K562 (cell line): ENCODE data around the gene FGF2. TPM values are rescaled to one million over a fixed set of nuclear protein-coding genes. Genes with fewer than 3 reads are reported as not detected.
A peak's percentile ranks its signal among the peaks of the same experiment; 100 is the strongest.

ENCODE experiments used
- ATAC-seq: fragments of 200-7000 bp; cut with Tn5 transposase; 3 replicates; pipeline ENCODE4 v1.9.1; 2020; ENCODE audit warnings: moderate library complexity
- BruUV-seq: library from RNA; stranded (reverse); fragments of 400-500 nt; replicated peaks from 2 replicates; lab custom pipeline; 2021; lab: Mats Ljungman, UMichigan
- CTCF ChIA-PET: fragments of 300-600 bp; formaldehyde crosslinking; extraction: SDS; loops from one replicate; lab custom pipeline; 2021; ENCODE audit warnings: low intra/inter-chr PET ratio; lab: Yijun Ruan, JAX
- POLR2A ChIA-PET: fragments of 300-600, 350-650 bp; sonication (Branson Sonifier 250); formaldehyde crosslinking; extraction: SDS; loops from one replicate; lab custom pipeline; 2021; ENCODE audit warnings: antibody characterized with exemption, inconsistent platforms; lab: Yijun Ruan, JAX
- DNase-seq, 4 experiments: peaks; one replicate each; pipeline versions ENCODE4 v3.0.0 to v3.0.0-alpha.2; 2011 to 2018; ENCODE audit warnings: low spot score in 3 of 4, mixed read lengths in 3 of 4; ENCODE audit errors: extremely low read depth in 1 of 4
- FAIRE-seq: peaks from 2 replicates; lab custom pipeline; 2011; peaks lifted over from hg19 to GRCh38; lab: Jason Lieb, UNC
- H2AFZ ChIP-seq: 2 replicates; pipeline ENCODE4 v1.6.0; 2011; ENCODE audit warnings: low read depth, low read length, control low read depth, inconsistent platforms
- H3K27ac ChIP-seq: fragments of 200-600 bp; 3 replicates; pipeline ENCODE4 v1.8.0; 2011; ENCODE audit warnings: low read depth, mild to moderate bottlenecking, control low read depth, inconsistent platforms, low read length, moderate library complexity, mixed read lengths; ENCODE audit errors: extremely low read depth
- H3K27me3 ChIP-seq, 2 experiments: fragments of 300-600 bp in 1 of 2; 2 replicates in 1 of 2; 3 replicates in 1 of 2; pipeline versions ENCODE4 v1.6.0 to v1.8.0; 2011; ENCODE audit warnings: inconsistent platforms in 2 of 2, low read length in 2 of 2, mild to moderate bottlenecking in 1 of 2, mixed read lengths in 1 of 2, moderate library complexity in 1 of 2; ENCODE audit not compliant: control insufficient read depth in 2 of 2, insufficient read depth in 2 of 2
- H3K36me3 ChIP-seq: fragments of 300-600 bp; 3 replicates; pipeline ENCODE4 v1.8.0; 2011; ENCODE audit warnings: mild to moderate bottlenecking, low read length, inconsistent platforms; ENCODE audit not compliant: control insufficient read depth, insufficient read depth
- H3K4me1 ChIP-seq, 2 experiments: fragments of 200-600 bp in 1 of 2; replicated peaks in 1 of 2; 2 replicates in 1 of 2; 3 replicates in 1 of 2; pipeline versions ENCODE4 v1.5.1 to v1.8.0; 2011; ENCODE audit warnings: inconsistent platforms in 2 of 2, low read length in 2 of 2, mild to moderate bottlenecking in 1 of 2, mixed read lengths in 1 of 2, moderate library complexity in 1 of 2; ENCODE audit not compliant: control insufficient read depth in 2 of 2, insufficient read depth in 2 of 2
- H3K4me2 ChIP-seq: 2 replicates; pipeline ENCODE4 v1.6.1; 2011; ENCODE audit warnings: low read length, control low read depth, inconsistent platforms, mixed read lengths; ENCODE audit not compliant: insufficient read depth
- H3K4me3 ChIP-seq: fragments of 200-600 bp; sonication (generic), shearing (Covaris generic); 2 replicates; pipeline ENCODE4 v1.5.1; 2016; ENCODE audit warnings: control low read depth, inconsistent platforms
- H3K79me2 ChIP-seq: fragments of 200-600 bp; 3 replicates; pipeline ENCODE4 v1.8.0; 2011; ENCODE audit warnings: low read length, inconsistent platforms; ENCODE audit not compliant: control insufficient read depth, insufficient read depth
- H3K9ac ChIP-seq, 2 experiments: 2 replicates each; pipeline versions ENCODE4 v1.6.0 to v1.6.1; 2011; ENCODE audit warnings: low read depth in 2 of 2, low read length in 2 of 2, control low read depth in 1 of 2, inconsistent platforms in 1 of 2, mild to moderate bottlenecking in 1 of 2, mixed read lengths in 1 of 2; ENCODE audit not compliant: insufficient read depth in 1 of 2
- H3K9me1 ChIP-seq: one replicate; pipeline ENCODE4 v1.6.0; 2011; ENCODE audit warnings: inconsistent platforms, mild to moderate bottlenecking, low read length, moderate library complexity; ENCODE audit not compliant: control insufficient read depth, insufficient read depth
- H3K9me3 ChIP-seq: replicated peaks from 2 replicates; pipeline ENCODE4 v1.5.1; 2011; ENCODE audit warnings: low read depth, low read length, inconsistent platforms; ENCODE audit not compliant: control insufficient read depth, insufficient read depth
- H4K20me1 ChIP-seq: replicated peaks from 2 replicates; pipeline ENCODE4 v1.6.1; 2011; ENCODE audit warnings: low read length, inconsistent platforms, mixed read lengths; ENCODE audit not compliant: control insufficient read depth, insufficient read depth
- CCNT2 ChIP-seq: IDR thresholded peaks from 2 replicates; pipeline ENCODE4 v1.6.1; 2011; ENCODE audit warnings: borderline replicate concordance, low read depth, mild to moderate bottlenecking, moderate library complexity, mixed read lengths, low read length; ENCODE audit not compliant: insufficient read length; ENCODE audit errors: extremely low read depth
- CHD1 ChIP-seq: fragments of 200-600 bp; sonication (generic); IDR thresholded peaks from one replicate; pipeline ENCODE4 v1.6.1; 2012; ENCODE audit warnings: mild to moderate bottlenecking, moderate library complexity, low read length, inconsistent platforms
- E2F3 ChIP-seq: fragments of 250-450 bp; sonication (Bioruptor Pico); IDR thresholded peaks from 2 replicates; pipeline ENCODE4 v1.4.0; 2020; ENCODE audit warnings: mild to moderate bottlenecking
- ESRRA ChIP-seq: fragments of 450-650 bp; IDR thresholded peaks from 2 replicates; pipeline ENCODE4 v1.6.1; 2014; ENCODE audit warnings: low read depth, mild to moderate bottlenecking, moderate library complexity, borderline replicate concordance
- FOXK2 ChIP-seq, 2 experiments: fragments of 450-650 bp; IDR thresholded peaks in 1 of 2; conservative IDR thresholded peaks in 1 of 2; 2 replicates each; pipeline ENCODE4 v1.6.1; 2016; ENCODE audit warnings: low read depth in 2 of 2, mild to moderate bottlenecking in 1 of 2
- GATA2 ChIP-seq: sonication (generic); formaldehyde crosslinking; IDR thresholded peaks from 2 replicates; pipeline ENCODE4 v1.4.0; 2020; ENCODE audit warnings: mild to moderate bottlenecking, missing genetic modification reagents
- HDGF ChIP-seq: fragments of 450-650 bp; IDR thresholded peaks from 2 replicates; pipeline ENCODE4 v1.6.1; 2016
- JUND ChIP-seq, 2 experiments: IDR thresholded peaks; 2 replicates in 1 of 2; 3 replicates in 1 of 2; pipeline ENCODE4 v1.6.1; 2011; ENCODE audit warnings: borderline replicate concordance in 2 of 2, low read depth in 2 of 2, low read length in 2 of 2, improper control_type of control experiment in 1 of 2, missing biosample characterization in 1 of 2, missing genetic modification characterization in 1 of 2, missing genetic modification reagents in 1 of 2
- MCM3 ChIP-seq: fragments of 450-650 bp; IDR thresholded peaks from 2 replicates; pipeline ENCODE4 v1.6.1; 2016
- NFIX ChIP-seq: fragments of 250-450 bp; sonication (Bioruptor Pico); IDR thresholded peaks from 2 replicates; pipeline ENCODE4 v1.4.0; 2020; ENCODE audit warnings: low read depth, mild to moderate bottlenecking, moderate library complexity
- RCOR1 ChIP-seq, 2 experiments: IDR thresholded peaks; 2 replicates each; pipeline ENCODE4 v1.6.1; 2012; ENCODE audit warnings: low read depth in 2 of 2, low read length in 2 of 2, borderline replicate concordance in 1 of 2, improper control_type of control experiment in 1 of 2
- TGIF2 ChIP-seq: sonication (generic); formaldehyde crosslinking; IDR thresholded peaks from 2 replicates; pipeline ENCODE4 v1.8.1; 2022; ENCODE audit warnings: mild to moderate bottlenecking, missing genetic modification reagents, moderate library complexity
- TRIM25 ChIP-seq: fragments of 450-650 bp; IDR thresholded peaks from 2 replicates; pipeline ENCODE4 v1.7.0; 2016; ENCODE audit warnings: borderline replicate concordance
- YY1 ChIP-seq, 3 experiments: IDR thresholded peaks; 2 replicates each; pipeline ENCODE4 v1.6.1; 2011; ENCODE audit warnings: low read length in 2 of 3, mild to moderate bottlenecking in 2 of 3, moderate library complexity in 2 of 3, borderline replicate concordance in 1 of 3, control low read depth in 1 of 3, low read depth in 1 of 3; ENCODE audit not compliant: insufficient read depth in 3 of 3, insufficient replicate concordance in 2 of 3, control insufficient read depth in 1 of 3, insufficient read length in 1 of 3; ENCODE audit errors: extremely low read depth in 1 of 3
- ZBED1 ChIP-seq: IDR thresholded peaks from 2 replicates; pipeline ENCODE4 v1.6.1; 2014
- WGBS: fragments of 100-300 bp; shearing (Covaris generic); methylation state at CpG from one replicate; pipeline ENCODE4 v1.1.6; 2016; ENCODE audit warnings: low coverage, mixed read lengths; ENCODE audit not compliant: insufficient coverage; ENCODE audit errors: missing lambda C conversion rate; 5-methylcytosine and 5-hydroxymethylcytosine counted together
- in situ Hi-C: fragments of 300-500 bp; cut with MboI; formaldehyde crosslinking; loops from 4 replicates; pipeline ENCODE4 v1.15.0; 2018; ENCODE audit warnings: inconsistent platforms, mixed read lengths
- intact Hi-C: fragments of 100-400 bp; cut with micrococcal nuclease; formaldehyde crosslinking; loops from 2 replicates; pipeline ENCODE4 v1.14.2; 2022
- polyA plus RNA-seq, 8 experiments: library from polyadenylated mRNA; depleted of rRNA in 4 of 8; stranded (reverse) in 5 of 8; unstranded in 3 of 8; fragments of >200 nt; fragmentation: Nextera tagmentation in 2 of 8; fragmentation: Illumina TruSeq in 1 of 8; extraction: Ambion mirVana in 2 of 8; extraction: Trizol in 1 of 8; gene quantifications; 2 replicates each; pipeline versions ENCODE4 v1.2.1 to v1.2.3, GENCODE V29; 2011 to 2014; ENCODE audit warnings: inconsistent platforms in 1 of 8, missing spikeins in 1 of 8
- total RNA-seq, 7 experiments: library from RNA; depleted of rRNA in 6 of 7; stranded (reverse); fragments of >200 nt in 6 of 7; fragmentation: Illumina TruSeq in 2 of 7; extraction: Trizol in 2 of 7; gene quantifications; 2 replicates each; pipeline versions ENCODE4 v1.2.1 to v1.2.3, GENCODE V29; 2011 to 2021; ENCODE audit warnings: low replicate concordance in 1 of 7
- TF ChIP-seq, protein P1 (sequence below), 2 experiments: fragments of 450-650 bp in 1 of 2; IDR thresholded peaks; 2 replicates each; pipeline ENCODE4 v1.6.1; 2011 to 2017; ENCODE audit warnings: low read depth in 2 of 2, antibody characterized with exemption in 1 of 2, borderline replicate concordance in 1 of 2, low read length in 1 of 2, mild to moderate bottlenecking in 1 of 2, mixed read lengths in 1 of 2; ENCODE audit not compliant: control insufficient read depth in 1 of 2

FGF2 gene
- total and polyA plus RNA-seq, 9 of the 15 experiments (the other 6 are each of a cell fraction or from before 2014, with no cell fraction given), result 2.5 to 19.4 (median 9.2) TPM

- peaks cover 0 to 21% of the 10 kb centered on the region in 2 experiments; a peak in 4 of 5 replicates for H3K4me1 ChIP-seq
- peak overlapping the region; percentile 64 for H2AFZ ChIP-seq
- intact Hi-C loops, result loop anchor here (2.0 kb wide), 1 partner anchor 33 kb away; no protein-coding TSS in a partner anchor
- FAIRE-seq (peak; percentile 92), ATAC-seq (peak; percentile 93), DNase-seq (peak; percentile 46 to 88 (median 64))
- no peaks in the 10 kb centered on the region; the same call in 1 of the 2 replicates for H3K9me3 ChIP-seq
- no peaks in the 10 kb centered on the region for H3K79me2 ChIP-seq
- POLR2A ChIA-PET, result interaction anchor here (1.0 kb wide), 2 partner anchors 9 to 14 kb away, joined by 4 to 5 read pairs; no protein-coding TSS in a partner anchor
- 3% methylated on average over 5 of the region's 5 CpGs for WGBS
- no peaks in the 10 kb centered on the region; a peak in 1 of 5 replicates for H3K27me3 ChIP-seq
- H4K20me1 ChIP-seq, result no peaks in the 10 kb centered on the region
- peak overlapping the region; percentile 3; the same call in 1 of the 3 replicates for H3K27ac ChIP-seq
- H3K4me3 ChIP-seq, result no peak overlapping the region
- in situ Hi-C loops, result no loop called here
- H3K36me3 ChIP-seq, result no peaks in the 10 kb centered on the region
- CTCF ChIA-PET, result no interaction called here
- H3K9me1 ChIP-seq, result no peaks in the 10 kb centered on the region
- BruUV-seq, result no TSS peak
- H3K9ac ChIP-seq, result no peak overlapping the region; a peak in 1 of 4 replicates
- H3K4me2 ChIP-seq, result 0 out of 2 replicates have a peak overlapping the region, but pooled peaks have one; percentile 19
- 0 out of 2 replicates have a peak, but pooled peaks have one; percentile 16 for TF ChIP-seq ESRRA
- TF ChIP-seq CCNT2, result peak; percentile 30
- peak in 1 of 3 experiments; percentile 16 for TF ChIP-seq YY1 (IDR thresholded peaks at IDR 0.05; ENCODE audit: borderline replicate concordance in 1 of 3, control insufficient read depth in 1 of 3, extremely low read depth in 1 of 3, insufficient read depth in 3 of 3, insufficient read length in 1 of 3, insufficient replicate concordance in 2 of 3, low read depth in 1 of 3, low read length in 2 of 3)
- TF ChIP-seq CHD1, result no peak
- TF ChIP-seq E2F3, result no peak
- no peak for TF ChIP-seq GATA2 (CRISPR knock-in tag)
- TF ChIP-seq ZBED1, result no peak
- TF ChIP-seq TRIM25, result no peak
- TF ChIP-seq, protein P1, sequence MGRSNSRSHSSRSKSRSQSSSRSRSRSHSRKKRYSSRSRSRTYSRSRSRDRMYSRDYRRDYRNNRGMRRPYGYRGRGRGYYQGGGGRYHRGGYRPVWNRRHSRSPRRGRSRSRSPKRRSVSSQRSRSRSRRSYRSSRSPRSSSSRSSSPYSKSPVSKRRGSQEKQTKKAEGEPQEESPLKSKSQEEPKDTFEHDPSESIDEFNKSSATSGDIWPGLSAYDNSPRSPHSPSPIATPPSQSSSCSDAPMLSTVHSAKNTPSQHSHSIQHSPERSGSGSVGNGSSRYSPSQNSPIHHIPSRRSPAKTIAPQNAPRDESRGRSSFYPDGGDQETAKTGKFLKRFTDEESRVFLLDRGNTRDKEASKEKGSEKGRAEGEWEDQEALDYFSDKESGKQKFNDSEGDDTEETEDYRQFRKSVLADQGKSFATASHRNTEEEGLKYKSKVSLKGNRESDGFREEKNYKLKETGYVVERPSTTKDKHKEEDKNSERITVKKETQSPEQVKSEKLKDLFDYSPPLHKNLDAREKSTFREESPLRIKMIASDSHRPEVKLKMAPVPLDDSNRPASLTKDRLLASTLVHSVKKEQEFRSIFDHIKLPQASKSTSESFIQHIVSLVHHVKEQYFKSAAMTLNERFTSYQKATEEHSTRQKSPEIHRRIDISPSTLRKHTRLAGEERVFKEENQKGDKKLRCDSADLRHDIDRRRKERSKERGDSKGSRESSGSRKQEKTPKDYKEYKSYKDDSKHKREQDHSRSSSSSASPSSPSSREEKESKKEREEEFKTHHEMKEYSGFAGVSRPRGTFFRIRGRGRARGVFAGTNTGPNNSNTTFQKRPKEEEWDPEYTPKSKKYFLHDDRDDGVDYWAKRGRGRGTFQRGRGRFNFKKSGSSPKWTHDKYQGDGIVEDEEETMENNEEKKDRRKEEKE (IDR thresholded peaks at IDR 0.05; ENCODE audit: borderline replicate concordance in 1 of 2, control insufficient read depth in 1 of 2, low read depth in 2 of 2, low read length in 1 of 2), result no peak
- no peak for TF ChIP-seq NFIX
- TF ChIP-seq HDGF, result no peak
- TF ChIP-seq RCOR1 (IDR thresholded peaks at IDR 0.05; ENCODE audit: borderline replicate concordance in 1 of 2, low read depth in 2 of 2, low read length in 2 of 2), result peak in 1 of 2 experiments; percentile 23; a peak in 1 of 4 replicates
- TF ChIP-seq JUND (IDR thresholded peaks at IDR 0.05; ENCODE audit: borderline replicate concordance, low read depth, low read length), result peak; percentile 43; the same call in 1 of the 2 replicates
- peak; percentile 37; the same call in 1 of the 3 replicates for TF ChIP-seq JUND (tag; IDR thresholded peaks at IDR 0.05; ENCODE audit: borderline replicate concordance, low read depth, low read length)
- TF ChIP-seq TGIF2 (CRISPR knock-in tag), result no peak
- TF ChIP-seq FOXK2 (conservative IDR thresholded peaks at IDR 0.05 in 1 of 2, IDR thresholded peaks at IDR 0.05 in 1 of 2; ENCODE audit: low read depth in 2 of 2), result peak; percentile 25 to 58; a peak in 1 of 4 replicates
- no peak for TF ChIP-seq MCM3
Observed at GRCh38 chr4:122798101-122798500, 28.5 kb upstream of the FGF2 start.
